Loucy (cell line): ENCODE results near the gene EXOC2.

Experiments used
- CTCF ChIP-seq: fragments of 200-600 bp; sonication (generic); conservative IDR thresholded peaks from 2 replicates; pipeline ENCODE4 v1.5.1; 2014; ENCODE audit warnings: mild to moderate bottlenecking, antibody characterized with exemption, low read length
- EZH2phosphoT487 ChIP-seq: fragments of 200-600 bp; IDR thresholded peaks from 2 replicates; pipeline ENCODE4 v1.6.1; 2018; ENCODE audit warnings: antibody characterized with exemption, mild to moderate bottlenecking, moderate library complexity, borderline replicate concordance

- TF ChIP-seq CTCF (no peak), EZH2phosphoT487 (no peak)
Measured at GRCh38 chr6:447381-448165, 245.4 kb downstream of the EXOC2 start.
